Activated naive CD8-positive, alpha-beta T cell treated with anti-CD3 and anti-CD28 coated beads, Interleukin-2, amount 50 U/mL, for 16 hours (primary cell): ENCODE results near the gene BSPH1.
"Not testable (repeated sequence)": the region's sequence is repeated elsewhere in the genome, so short reads cannot be mapped to it uniquely, and the experiment has no call there.

Experiments
- DNase-seq: peaks from one replicate; pipeline ENCODE4 v3.0.0-alpha.2; 2020; ENCODE audit warnings: low read depth, low spot score

The BSPH1 gene, protein sequence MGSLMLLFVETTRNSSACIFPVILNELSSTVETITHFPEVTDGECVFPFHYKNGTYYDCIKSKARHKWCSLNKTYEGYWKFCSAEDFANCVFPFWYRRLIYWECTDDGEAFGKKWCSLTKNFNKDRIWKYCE

GRCh38 chr19:47992070-47992469 lies at the start of gene BSPH1:
Gene BSPH1 (minus strand): TSS chr19:47992170. CDS start chr19:47992081, 89 bp downstream.
- no peak for DNase-seq

- no peak for DNase-seq
These were observed 44.8 kb upstream of the BSPH1 start for GRCh38 chr19:48036765-48037164.

GRCh38 chr19:48033604-48034003 lies 41.6 kb upstream of the BSPH1 start:
- DNase-seq, result no peak

GRCh38 chr19:48030073-48030472 lies 38.1 kb upstream of the BSPH1 start:
- DNase-seq, result no peak

- DNase-seq, result no peak
These were observed 37.5 kb upstream of the BSPH1 start for GRCh38 chr19:48029431-48029830.

GRCh38 chr19:48025480-48025879 lies 33.5 kb upstream of the BSPH1 start:
- DNase-seq, result no peak

DNA sequence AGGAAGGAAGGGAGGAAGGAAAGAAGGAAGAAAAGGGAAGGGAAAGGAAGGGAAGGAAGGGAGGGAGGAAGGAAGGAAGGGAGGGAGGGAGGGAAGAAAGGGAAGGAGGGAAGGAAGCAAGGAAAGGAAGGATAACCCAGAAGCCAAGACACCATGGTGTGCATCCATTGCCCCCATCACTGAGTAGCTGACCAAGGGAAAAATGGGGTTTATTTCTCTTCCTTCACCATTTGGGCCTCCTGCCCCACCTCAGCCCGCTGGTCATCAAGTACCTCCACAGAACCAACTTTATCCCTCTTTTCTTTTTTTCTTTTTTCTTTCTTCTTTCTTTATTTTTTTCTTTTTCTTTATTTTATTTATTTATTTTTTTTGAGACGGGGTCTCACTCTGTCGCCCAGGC lies 31.5 kb upstream of the BSPH1 start:
- no peak for DNase-seq

DNA sequence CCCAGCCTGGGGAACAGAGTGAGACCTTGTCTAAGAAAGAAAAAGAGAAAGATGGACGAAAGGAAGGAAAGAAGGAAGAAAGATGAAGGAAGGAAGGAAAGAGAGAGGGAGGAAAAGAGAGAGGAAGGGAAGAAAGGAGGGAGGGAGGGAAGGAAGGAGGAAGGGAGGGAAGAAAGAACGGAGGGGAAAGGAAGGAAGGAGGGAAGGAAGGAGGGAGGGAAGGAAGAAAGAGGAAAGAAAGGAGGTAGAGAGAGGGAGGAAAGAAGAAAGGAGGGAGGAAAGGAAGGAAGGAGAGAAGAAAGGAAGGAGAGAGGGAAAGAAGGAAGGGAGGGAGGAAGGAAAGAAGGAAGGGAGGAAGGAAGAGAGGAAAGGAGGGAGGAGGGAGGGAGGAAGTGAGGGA lies 31.0 kb upstream of the BSPH1 start:
- no peak for DNase-seq

GRCh38 chr19:48020686-48021085 lies 28.7 kb upstream of the BSPH1 start:
- no peak for DNase-seq

DNA sequence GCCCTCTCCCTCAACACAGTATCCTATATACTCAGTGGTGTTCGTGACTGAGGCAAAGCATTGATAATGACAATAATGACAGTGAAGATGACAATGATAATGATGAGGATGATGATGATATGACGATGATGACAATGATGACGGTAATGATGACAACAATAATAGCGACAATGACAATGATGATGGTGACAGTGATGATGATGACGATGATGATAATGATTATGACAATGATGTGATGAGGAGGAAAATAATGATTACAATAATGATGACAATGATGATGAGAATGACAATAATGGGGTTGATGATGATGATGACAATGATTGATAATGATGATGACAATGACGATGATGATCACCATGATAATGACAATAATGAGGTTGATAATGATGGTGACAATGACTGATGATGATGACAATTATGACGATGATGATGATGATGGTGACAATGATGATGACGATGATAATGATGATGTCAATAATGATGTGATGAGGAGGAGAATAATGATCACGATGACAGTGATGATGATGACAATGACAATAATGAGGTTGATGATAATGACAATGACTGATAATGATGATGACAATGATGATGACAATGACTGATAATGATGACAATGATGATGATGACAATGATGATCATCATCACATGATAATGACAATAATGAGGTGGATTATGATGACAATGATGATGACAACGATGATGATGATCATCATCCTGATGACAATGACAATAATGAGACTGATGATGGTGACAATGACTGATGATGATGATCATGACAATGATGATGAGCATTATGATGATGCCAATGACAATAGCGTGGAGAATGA lies 19.2 kb upstream of the BSPH1 start:
- DNase-seq, result no peak

DNA sequence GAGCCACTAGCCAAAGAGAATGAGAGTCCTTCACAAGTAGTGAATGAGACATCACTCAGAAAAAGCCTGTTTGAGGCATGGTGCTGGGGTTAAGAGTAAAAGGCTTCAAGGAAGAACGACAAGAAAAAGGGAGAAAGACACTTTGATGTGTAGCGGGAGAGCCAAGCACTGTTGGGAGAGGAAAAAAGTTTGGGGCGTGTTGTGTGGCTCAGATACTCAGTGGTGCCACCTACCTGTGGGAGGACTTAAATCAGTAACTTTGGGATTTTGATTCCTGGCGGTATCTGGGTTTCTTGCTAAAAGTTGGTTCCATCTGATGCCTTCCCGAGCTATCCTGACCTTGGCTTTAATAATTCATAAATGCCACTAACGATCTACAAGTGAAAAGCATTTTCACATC lies 14.8 kb upstream of the BSPH1 start:
- DNase-seq, result no peak

- DNase-seq, result no peak
These were observed 12.3 kb upstream of the BSPH1 start for GRCh38 chr19:48004236-48004635.

- no peak for DNase-seq
These were observed 8.9 kb upstream of the BSPH1 start for GRCh38 chr19:48000846-48001245.

DNA sequence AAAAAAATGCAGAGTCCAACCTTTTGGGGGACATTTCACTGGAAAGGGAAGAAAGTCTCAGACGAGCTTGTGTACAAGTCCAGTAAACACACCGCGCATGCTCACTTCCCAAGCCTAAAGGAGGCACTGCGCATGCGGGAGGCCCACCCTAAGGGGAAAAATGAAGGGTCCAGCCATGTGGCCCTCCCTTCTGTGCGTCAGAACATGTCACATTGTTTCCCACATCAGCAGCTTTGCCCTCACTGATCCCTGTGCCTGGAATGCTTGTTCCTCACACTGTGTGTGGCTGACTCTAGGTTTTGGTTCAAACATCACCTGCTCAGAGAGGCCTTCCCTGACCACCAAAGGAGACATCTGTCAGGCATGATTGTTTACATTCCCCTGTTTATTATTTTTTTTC lies 6.8 kb upstream of the BSPH1 start:
- no peak for DNase-seq

DNA sequence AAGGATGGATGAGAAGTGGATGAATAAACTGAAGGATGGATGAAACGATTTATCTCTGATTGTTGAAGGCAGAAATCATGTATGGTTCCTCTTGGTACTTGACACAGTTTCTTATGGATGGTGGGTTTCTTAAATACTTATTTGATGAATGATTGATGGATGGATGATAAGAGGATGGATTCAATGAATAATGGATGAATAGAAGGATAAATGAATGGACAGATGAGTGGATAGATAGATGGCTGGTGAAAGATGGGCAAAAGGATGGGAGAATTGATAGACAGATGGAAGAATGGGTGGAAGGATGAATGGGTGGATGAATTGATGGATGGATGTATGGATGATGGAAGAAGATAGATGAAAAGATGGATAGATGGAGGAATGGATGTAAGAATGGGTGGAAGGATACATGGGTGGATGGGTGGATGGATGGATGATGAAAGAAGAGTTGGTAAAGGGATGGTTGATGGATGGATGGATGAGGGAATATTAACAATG lies 4.3 kb upstream of the BSPH1 start:
- no peak for DNase-seq

DNA sequence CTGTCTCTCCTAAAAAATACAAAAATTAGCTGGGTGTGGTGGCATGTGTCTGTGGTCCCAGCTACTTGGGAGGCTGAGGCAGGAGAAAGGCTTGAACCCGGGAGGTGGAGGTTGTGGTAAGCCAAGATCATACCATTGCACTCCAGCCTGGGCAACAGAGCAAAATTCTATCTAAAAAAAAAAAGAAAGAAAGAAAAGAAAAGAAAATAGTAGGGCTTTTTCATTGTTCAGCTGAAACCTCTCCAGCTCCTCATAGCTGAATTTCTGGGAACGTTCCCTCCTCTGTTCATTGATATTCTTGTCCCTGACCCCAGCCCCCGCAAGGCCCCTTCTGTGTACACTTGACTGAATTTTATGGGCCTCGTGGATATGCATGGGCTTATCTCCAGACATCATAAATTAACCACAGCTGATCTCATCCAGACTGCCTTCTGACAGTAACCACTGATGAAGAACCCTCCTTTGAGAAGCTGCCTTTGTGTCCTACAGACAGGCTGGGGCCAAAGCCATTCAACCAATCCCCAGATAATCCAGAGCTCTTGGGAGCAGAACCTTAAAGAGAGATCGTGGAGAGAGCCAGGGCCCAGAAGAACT lies 2.3 kb upstream of the BSPH1 start, which contains the start of gene ELSPBP1:
Gene ELSPBP1, plus strand, starts transcription at position 424 of the 594 bp plus-strand sequence. CDS start 14,036 bp downstream, outside the sequence.
- DNase-seq, result no peak

GRCh38 chr19:47991191-47991808 lies 670 bp downstream of the BSPH1 start:
- DNase-seq, result no peak

DNA sequence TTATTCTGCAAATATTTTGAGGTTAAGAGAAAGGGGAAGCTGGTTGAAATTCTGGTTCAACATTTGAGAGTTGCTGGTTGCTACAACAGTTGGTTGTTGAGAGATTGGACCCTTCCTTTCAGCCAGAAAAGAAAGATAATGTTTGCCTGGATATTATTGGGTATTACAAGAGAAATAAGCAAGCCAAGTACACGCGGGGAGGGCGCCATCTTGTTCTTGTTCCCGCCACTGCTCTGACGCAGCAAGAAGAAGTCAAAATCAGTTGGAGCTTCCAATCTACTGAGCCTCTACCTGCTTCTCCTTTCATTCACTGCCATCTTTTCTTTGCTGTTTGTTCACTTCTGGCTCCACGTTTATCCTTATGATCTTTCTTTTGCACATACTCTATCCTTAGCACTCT lies 18.4 kb downstream of the BSPH1 start:
- no peak for DNase-seq

GRCh38 chr19:47955936-47956335 lies 36.0 kb downstream of the BSPH1 start:
- DNase-seq, result not testable (repeated sequence)

GRCh38 chr19:47952132-47952531 lies 39.8 kb downstream of the BSPH1 start:
- not testable (repeated sequence) for DNase-seq

GRCh38 chr19:47949852-47950521 lies 42.0 kb downstream of the BSPH1 start:
- DNase-seq, result not testable (repeated sequence)

GRCh38 chr19:47928581-47928980 lies 63.4 kb downstream of the BSPH1 start:
- DNase-seq, result not testable (repeated sequence)
